ENCODE data around the gene NAPA. TPM values are rescaled to one million over a fixed set of nuclear protein-coding genes. Genes with fewer than 3 reads are reported as not detected.

Gene NAPA
- polyA plus RNA-seq, 1 donor = 103 TPM

- DNase-seq = no peak
Observed at GRCh38 chr19:47499863-47500830, 14.7 kb downstream of the NAPA start.

GRCh38 chr19:47499371-47499770, 15.5 kb downstream of the NAPA start:
- no peak for DNase-seq

GRCh38 chr19:47498561-47498960, 16.3 kb downstream of the NAPA start:
- no peak for DNase-seq

- no peak for DNase-seq
Observed at GRCh38 chr19:47497821-47498520, 16.9 kb downstream of the NAPA start.

GRCh38 chr19:47497050-47497766, 17.7 kb downstream of the NAPA start:
- no peak for DNase-seq

- no peak for DNase-seq
Observed at GRCh38 chr19:47495478-47496372, 19.1 kb downstream of the NAPA start.

GRCh38 chr19:47494729-47495128, 20.1 kb downstream of the NAPA start:
- DNase-seq = peak; percentile 36

GRCh38 chr19:47494211-47494547, 20.7 kb downstream of the NAPA start:
- no peak for DNase-seq

- DNase-seq = no peak
Observed at GRCh38 chr19:47493378-47494210, 21.3 kb downstream of the NAPA start.

GRCh38 chr19:47492571-47493377, 22.1 kb downstream of the NAPA start:
- no peak for DNase-seq

GRCh38 chr19:47492137-47492533, 22.7 kb downstream of the NAPA start:
- no peak for DNase-seq

GRCh38 chr19:47491358-47492136, 23.3 kb downstream of the NAPA start:
- no peak for DNase-seq

GRCh38 chr19:47490847-47491246, 24.0 kb downstream of the NAPA start:
- DNase-seq = no peak

GRCh38 chr19:47490031-47490430, 24.8 kb downstream of the NAPA start:
- DNase-seq = no peak

- DNase-seq = no peak
Observed at GRCh38 chr19:47489072-47489914, 25.6 kb downstream of the NAPA start.

- DNase-seq = no peak
Observed at GRCh38 chr19:47487551-47488515, 27.0 kb downstream of the NAPA start.

- DNase-seq = no peak
Observed at GRCh38 chr19:47486900-47487299, 28.0 kb downstream of the NAPA start.
